Stimulated activated CD8-positive, alpha-beta memory T cell treated with anti-CD3 and anti-CD28 coated beads, Interleukin-15, amount 100 ng/mL, for 48 hours (primary cell): ENCODE results near the gene SLC5A1.

ENCODE experiments used
- DNase-seq, 2 donors: peaks; one replicate each; pipeline ENCODE4 v3.0.0-alpha.2; 2020; ENCODE audit warnings: low read depth in 2 of 2

SLC5A1 gene

DNA sequence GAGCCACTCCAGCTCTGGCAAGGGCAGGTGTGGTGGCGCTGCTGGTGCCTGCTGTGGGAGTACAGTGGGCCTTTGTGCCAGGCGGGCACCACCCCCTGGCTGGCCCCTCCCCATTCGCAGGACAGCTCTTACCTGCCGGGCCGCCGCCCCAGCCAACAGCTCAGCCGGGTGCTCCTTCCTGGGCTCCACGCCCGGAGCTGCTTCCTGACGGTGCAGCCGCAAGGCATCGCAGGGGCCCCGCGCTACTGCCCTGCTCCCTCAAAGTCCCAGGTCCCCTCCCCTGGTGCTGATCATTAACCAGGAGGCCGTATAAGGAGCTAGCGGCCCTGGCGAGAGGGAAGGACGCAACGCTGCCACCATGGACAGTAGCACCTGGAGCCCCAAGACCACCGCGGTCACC lies at the start of gene SLC5A1:
Gene SLC5A1, plus strand, starts transcription at position 338 of the 400 bp plus-strand sequence. Its CDS starts 21 bp downstream, at position 359.
- DNase-seq: no peak

DNA sequence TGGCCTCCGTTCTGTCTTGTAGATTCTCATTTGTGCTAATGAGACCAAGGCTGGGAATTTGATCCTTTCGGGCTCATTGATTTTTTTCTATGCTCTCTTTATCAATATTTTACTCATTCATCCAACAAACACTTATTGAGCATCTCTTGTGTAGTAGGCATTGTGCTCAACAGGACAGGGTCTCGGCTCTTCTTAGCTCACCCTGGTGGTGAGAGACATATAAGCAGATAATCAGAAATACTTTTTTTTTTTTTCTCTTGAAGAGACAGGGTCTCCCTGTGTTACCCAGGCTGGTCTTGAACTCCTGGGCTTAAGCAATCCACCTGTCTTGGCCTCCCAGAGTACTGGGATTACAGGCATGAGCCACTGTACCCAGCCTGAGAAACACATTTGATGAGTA lies 48.0 kb upstream of the SLC5A1 start:
- DNase-seq: no peak

DNA sequence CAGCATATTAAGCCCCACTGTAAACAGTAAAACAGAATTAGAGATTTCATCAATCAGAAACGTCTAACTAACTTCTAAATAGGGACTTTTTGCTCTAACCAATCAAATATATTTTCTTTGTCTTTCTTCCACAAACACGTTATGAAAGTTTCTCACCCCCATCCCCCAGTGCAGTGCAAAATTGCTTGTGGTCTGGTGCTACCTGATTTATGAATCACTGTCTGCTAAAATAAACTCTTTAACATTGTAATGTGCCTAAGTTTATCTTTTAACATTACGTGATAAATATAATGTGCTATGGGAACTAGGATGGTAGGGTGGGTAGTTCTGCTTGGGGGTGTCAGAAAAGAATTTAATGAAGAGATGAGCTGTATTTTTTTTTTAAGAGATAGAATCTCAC lies 47.3 kb upstream of the SLC5A1 start:
- no peak for DNase-seq

GRCh38 chr22:31998784-31999385 lies 44.2 kb upstream of the SLC5A1 start:
- no peak for DNase-seq

GRCh38 chr22:32000181-32000580 lies 42.9 kb upstream of the SLC5A1 start:
- DNase-seq: no peak

GRCh38 chr22:32005453-32005852 lies 37.6 kb upstream of the SLC5A1 start:
- no peak for DNase-seq

DNA sequence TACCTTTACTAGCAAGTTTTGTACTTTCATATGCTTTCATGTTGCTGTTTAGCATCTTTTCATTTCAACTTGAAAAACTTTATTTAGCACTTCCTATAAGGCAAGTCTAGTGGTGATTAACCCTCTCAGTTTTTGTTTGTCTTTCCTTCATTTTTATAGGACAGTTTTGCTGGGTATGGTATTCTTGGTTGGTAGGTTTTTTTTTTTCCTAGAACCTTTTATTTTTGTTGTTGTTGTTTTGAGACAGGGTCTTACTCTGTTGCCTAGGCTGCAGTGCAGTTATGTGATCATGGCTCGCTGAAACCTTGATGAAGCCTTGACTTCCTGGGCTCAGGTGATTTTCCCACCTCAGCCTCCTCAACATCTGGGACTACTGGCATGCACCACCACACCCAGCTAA lies 29.9 kb upstream of the SLC5A1 start:
- DNase-seq: no peak

- no peak for DNase-seq
Observed at GRCh38 chr22:32016081-32016480, 27.0 kb upstream of the SLC5A1 start.

DNA sequence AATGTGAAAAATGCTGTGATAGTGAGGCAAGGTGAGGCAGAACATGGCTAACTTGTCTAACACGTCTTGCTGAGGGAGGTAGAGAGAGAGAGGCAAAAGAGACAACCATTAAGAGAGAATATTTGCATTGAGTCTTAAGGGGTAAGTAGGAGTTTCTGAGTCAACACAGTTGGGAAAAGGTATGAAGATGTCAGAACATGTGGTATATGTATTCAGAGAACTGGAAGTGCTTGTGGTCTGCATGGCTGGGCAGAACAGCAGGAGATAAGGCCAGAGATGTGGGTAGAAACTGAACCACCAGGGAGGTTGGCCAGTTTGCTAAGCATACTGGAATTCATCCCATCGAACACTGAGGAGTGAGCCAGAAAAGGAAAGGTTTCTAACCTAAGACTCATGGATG lies 25.0 kb upstream of the SLC5A1 start:
- DNase-seq: no peak

DNA sequence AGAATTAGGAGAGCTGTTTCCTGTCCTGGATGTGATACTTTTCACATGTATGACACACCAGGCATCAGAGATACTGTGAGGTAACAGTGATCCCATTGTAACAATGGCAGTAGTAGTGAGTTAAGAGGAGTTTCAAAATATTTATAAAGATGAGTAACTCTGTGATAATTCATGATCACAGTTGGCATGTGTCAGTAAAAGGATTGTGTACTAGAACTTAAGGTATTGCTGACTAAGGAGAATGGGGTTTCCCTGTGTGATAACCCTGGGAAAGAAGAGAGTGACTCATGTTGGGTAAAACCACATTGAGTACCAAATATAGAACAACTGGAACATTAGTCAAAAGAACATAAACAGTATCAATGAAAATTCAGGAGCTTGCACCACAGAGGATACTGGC lies 22.9 kb upstream of the SLC5A1 start:
- DNase-seq: no peak

DNA sequence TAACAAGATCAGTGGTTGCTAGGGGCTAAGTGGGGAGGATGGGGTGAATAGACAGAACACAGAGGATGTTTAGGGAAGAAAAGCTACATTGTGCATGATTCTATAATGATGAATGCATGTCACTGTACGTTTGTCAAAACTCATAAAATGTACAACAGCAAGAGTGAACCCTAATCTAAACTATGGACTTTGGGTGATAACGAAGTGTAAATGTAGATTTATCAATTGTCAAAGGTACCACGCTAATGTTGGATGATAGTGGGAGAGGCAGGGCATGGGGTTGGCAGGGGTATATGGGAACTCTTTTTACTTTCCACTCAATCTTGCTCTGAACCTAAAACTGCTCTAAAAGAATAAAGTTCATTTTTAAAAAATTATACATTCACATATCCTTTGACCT lies 21.3 kb upstream of the SLC5A1 start:
- DNase-seq: no peak

DNA sequence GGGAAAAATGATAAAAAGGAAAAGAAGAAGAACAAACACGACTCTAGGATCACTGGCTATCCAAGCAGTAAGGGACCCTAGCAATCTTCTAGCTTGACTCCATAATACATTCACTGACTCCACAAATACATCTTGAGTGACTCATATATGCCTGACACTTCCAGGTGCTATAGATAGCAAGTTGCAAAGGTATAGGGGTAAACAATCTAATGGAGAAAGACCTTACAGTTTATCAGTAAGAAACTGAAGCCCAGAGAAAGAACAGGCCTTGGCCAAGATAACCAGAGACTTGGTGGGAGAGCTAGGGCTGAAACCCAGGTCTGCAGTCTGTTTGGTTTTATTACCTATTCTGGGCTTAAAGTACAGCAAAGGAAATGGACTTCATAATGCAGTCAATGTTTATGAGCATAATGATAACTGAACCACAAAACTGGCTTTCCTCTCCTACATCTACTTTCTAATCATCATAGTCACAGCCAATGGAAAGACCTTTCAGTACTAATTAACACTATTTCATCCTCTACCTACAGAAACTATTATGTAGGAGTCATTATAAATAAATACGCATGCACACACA lies 19.7 kb upstream of the SLC5A1 start:
- DNase-seq: no peak

DNA sequence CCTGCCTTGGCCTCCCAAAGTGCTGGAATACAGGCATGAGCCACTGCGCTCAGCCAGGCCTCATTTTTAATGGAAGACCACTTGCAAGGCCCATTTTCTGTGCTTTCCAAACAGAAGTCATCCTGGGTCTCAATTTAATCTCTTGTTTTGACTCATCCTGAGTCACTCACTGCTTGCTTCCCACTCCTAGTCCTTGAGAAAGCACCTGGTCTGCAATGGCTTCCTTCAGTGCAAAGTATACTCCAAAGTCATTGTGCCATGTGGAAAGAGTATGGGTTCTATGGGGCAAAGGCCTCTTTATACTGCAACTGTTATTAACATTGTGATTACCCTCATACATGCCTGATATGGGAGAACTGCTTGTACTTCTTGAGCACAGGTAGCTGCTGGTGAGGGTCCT lies 18.3 kb upstream of the SLC5A1 start:
- DNase-seq: no peak

- DNase-seq: no peak
Observed at GRCh38 chr22:32030518-32031247, 12.4 kb upstream of the SLC5A1 start.

DNA sequence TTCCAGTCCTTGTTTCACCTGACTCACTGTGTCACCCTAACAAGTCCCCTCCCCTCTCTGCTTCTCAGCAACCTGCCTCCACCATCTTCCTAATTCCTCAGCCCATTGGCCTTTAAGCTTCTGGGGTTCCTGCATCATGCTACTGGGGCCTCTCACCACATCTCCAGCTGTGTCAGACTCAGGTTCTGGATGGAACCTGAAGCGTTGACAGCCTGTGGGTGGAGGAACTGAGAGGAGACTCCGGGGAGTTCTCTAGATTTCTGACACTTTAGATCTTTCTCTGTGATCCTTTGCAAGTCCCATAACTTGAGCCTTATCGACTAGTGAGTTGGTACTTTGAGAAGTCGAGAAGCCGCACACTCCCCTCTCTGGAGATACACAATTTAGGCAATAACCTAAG lies 11.6 kb upstream of the SLC5A1 start:
- DNase-seq: no peak

DNA sequence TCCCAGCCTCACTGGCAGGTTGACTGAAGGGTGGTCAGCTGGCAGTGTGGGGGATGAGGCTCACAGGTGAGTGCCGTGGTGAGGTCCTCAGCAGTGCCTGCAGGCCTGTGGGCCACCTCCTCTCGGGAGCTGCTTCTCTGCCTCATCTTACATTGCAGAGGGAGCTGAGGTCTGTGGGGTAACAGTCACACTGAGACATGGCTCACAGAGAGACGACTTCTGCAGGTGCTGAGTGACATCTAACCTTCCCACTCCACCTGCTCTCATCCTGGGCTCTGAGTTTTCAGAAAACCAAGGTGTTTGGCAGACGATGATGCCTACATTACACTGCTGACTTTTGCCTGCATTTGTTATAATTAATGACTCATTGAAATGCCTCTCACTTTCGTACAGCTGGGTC lies 8.8 kb upstream of the SLC5A1 start:
- DNase-seq: no peak

- DNase-seq: no peak
Observed at GRCh38 chr22:32037236-32037635, 5.8 kb upstream of the SLC5A1 start.

GRCh38 chr22:32040324-32040904 lies 2.6 kb upstream of the SLC5A1 start:
- DNase-seq: no peak

- no peak for DNase-seq
Observed at GRCh38 chr22:32043391-32043790, 330 bp downstream of the SLC5A1 start.

DNA sequence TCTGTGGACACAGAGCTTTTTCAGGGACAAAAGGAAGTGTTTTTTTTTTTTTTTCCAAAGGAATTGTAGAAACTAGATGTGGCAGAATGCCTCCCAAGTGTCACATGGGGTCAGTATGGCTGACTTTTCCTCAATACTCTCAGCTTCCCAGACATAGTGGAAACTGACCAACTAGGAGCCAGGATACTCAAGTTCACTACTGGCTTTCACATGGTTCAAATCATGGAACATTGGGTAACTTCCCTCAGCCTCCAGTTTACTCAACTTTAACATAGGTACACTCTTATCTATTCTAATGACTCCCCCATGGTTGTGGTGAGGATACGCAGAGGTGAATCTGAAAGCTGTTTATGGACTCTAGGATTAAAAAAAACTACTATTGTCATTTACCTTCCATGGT lies 1.4 kb downstream of the SLC5A1 start:
- DNase-seq: no peak

DNA sequence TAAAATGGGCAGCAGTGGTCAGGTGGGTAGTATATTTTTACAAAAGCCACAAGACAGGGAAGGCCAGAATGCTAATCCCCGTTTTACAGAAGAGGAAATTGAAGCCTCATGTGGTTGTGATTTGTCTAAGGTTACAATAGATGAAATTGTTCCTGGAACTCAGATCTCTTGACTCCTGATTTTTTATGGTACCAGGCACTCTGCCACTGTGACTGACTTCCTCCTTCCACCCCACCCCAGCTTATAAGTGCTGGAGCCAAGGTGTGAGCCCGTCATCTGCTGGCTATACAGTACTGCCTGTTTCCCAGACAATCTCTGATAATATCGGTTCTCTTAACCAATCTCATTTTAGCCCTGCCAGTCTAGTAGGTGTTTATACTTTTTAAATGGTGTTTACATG lies 1.9 kb downstream of the SLC5A1 start:
- no peak for DNase-seq

GRCh38 chr22:32048069-32048468 lies 5.0 kb downstream of the SLC5A1 start:
- DNase-seq: no peak
